Measurements from ENCODE around the gene RAI2. TPM values are rescaled to one million over a fixed set of nuclear protein-coding genes. Genes with fewer than 3 reads are reported as not detected.

The RAI2 gene
- total RNA-seq, 1 donor from 2014 or later = 0.27 TPM

DNA sequence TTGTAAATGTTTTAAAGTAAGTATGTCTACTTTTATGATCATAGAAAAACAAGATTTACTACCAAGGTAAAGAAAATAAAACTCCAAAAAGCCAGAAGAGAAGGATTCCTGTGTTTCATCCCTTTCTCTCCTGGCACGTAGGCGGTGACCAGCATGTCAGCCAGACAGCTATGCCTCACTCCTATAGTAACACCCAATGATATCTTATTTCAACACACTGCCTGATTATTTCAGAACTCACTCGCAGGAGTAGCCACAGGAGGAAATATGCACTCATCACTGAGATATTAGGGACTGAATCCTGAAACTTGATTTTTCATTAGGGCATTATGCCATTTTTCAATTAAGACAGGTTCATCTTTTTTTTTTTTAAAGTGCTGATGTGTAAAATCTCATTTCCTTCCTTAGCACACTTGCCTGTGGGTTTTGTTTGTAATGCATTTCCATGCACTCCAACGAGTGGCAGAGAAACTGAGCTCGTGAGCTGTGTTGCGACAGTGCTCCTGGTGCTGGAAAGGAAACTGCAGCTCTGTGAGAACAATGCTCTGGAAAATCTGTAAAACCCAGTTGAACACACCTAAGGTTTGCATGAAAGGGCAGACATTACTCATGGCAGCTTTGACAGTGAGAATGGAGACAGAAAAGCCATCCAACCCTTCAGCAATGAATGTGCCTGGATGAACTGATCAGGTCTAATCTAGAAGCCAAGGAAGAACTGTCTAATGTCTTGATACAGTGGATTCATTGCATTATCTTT lies 18.2 kb downstream of the RAI2 start:
- H3K4me3 Mint-ChIP-seq (ENCODE audit: unreplicated experiment) = no peak overlapping the region
- no peak overlapping the region for H3K27ac Mint-ChIP-seq (ENCODE audit: unreplicated experiment)
- H3K4me1 Mint-ChIP-seq (ENCODE audit: unreplicated experiment) = no peaks in the 10 kb centered on the region
- TF ChIP-seq, protein P1, sequence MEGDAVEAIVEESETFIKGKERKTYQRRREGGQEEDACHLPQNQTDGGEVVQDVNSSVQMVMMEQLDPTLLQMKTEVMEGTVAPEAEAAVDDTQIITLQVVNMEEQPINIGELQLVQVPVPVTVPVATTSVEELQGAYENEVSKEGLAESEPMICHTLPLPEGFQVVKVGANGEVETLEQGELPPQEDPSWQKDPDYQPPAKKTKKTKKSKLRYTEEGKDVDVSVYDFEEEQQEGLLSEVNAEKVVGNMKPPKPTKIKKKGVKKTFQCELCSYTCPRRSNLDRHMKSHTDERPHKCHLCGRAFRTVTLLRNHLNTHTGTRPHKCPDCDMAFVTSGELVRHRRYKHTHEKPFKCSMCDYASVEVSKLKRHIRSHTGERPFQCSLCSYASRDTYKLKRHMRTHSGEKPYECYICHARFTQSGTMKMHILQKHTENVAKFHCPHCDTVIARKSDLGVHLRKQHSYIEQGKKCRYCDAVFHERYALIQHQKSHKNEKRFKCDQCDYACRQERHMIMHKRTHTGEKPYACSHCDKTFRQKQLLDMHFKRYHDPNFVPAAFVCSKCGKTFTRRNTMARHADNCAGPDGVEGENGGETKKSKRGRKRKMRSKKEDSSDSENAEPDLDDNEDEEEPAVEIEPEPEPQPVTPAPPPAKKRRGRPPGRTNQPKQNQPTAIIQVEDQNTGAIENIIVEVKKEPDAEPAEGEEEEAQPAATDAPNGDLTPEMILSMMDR (IDR thresholded peaks at IDR 0.05) = no peak
- no peaks in the 10 kb centered on the region for H3K9me3 Mint-ChIP-seq (ENCODE audit: unreplicated experiment)
- DNase-seq (ENCODE audit: extremely low spot score, unreplicated experiment) = no peak
- no peaks in the 10 kb centered on the region for H3K27me3 Mint-ChIP-seq (ENCODE audit: unreplicated experiment)
- no peaks in the 10 kb centered on the region for H3K36me3 Mint-ChIP-seq (ENCODE audit: unreplicated experiment)

GRCh38 chrX:17839269-17839668 lies 21.8 kb downstream of the RAI2 start:
- DNase-seq (ENCODE audit: extremely low spot score, unreplicated experiment) = no peak
- no peak overlapping the region for H3K27ac Mint-ChIP-seq (ENCODE audit: unreplicated experiment)
- TF ChIP-seq, protein P1 (IDR thresholded peaks at IDR 0.05) = no peak
- no peak overlapping the region for H3K4me3 Mint-ChIP-seq (ENCODE audit: unreplicated experiment)
- H3K9me3 Mint-ChIP-seq (ENCODE audit: unreplicated experiment) = no peaks in the 10 kb centered on the region
- no peaks in the 10 kb centered on the region for H3K36me3 Mint-ChIP-seq (ENCODE audit: unreplicated experiment)
- H3K4me1 Mint-ChIP-seq (ENCODE audit: unreplicated experiment) = no peaks in the 10 kb centered on the region
- H3K27me3 Mint-ChIP-seq (ENCODE audit: unreplicated experiment) = peaks cover 2% of the 10 kb centered on the region

GRCh38 chrX:17836830-17837229 lies 24.3 kb downstream of the RAI2 start:
- TF ChIP-seq, protein P1 (IDR thresholded peaks at IDR 0.05) = no peak
- Mint-ChIP-seq H3K27me3 (ENCODE audit: unreplicated experiment) (peaks cover 5% of the 10 kb centered on the region), H3K4me3 (ENCODE audit: unreplicated experiment) (no peak overlapping the region), H3K36me3 (ENCODE audit: unreplicated experiment) (no peaks in the 10 kb centered on the region), H3K4me1 (ENCODE audit: unreplicated experiment) (no peaks in the 10 kb centered on the region), H3K9me3 (ENCODE audit: unreplicated experiment) (no peaks in the 10 kb centered on the region), H3K27ac (ENCODE audit: unreplicated experiment) (no peak overlapping the region)
- DNase-seq (ENCODE audit: extremely low spot score, unreplicated experiment) = no peak

GRCh38 chrX:17833954-17834353 lies 27.1 kb downstream of the RAI2 start:
- no peak overlapping the region for H3K4me3 Mint-ChIP-seq (ENCODE audit: unreplicated experiment)
- H3K27me3 Mint-ChIP-seq (ENCODE audit: unreplicated experiment) = peaks cover 13% of the 10 kb centered on the region
- DNase-seq (ENCODE audit: extremely low spot score, unreplicated experiment) = no peak
- H3K4me1 Mint-ChIP-seq (ENCODE audit: unreplicated experiment) = no peaks in the 10 kb centered on the region
- H3K9me3 Mint-ChIP-seq (ENCODE audit: unreplicated experiment) = no peaks in the 10 kb centered on the region
- TF ChIP-seq, protein P1 (IDR thresholded peaks at IDR 0.05) = no peak
- no peaks in the 10 kb centered on the region for H3K36me3 Mint-ChIP-seq (ENCODE audit: unreplicated experiment)
- H3K27ac Mint-ChIP-seq (ENCODE audit: unreplicated experiment) = no peak overlapping the region

DNA sequence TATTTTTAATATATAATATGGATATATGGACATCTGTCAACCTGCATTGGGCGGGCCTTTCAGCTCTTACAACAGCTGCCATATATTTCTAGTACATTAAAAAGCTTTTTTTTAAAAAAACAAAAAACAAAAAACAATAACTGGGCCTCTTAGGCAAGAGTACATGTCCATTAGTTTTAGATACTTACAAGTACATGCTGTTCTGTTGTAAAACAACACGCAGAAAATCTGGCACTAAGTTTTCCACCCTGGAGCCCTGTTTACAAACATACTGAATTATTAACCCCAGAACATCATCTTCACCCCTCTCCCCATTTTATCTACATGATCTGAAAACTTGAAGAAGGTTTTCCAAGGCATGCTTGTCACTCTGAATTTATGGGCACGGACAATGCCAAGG lies 29.8 kb downstream of the RAI2 start:
- Mint-ChIP-seq H3K27ac (ENCODE audit: unreplicated experiment) (no peak overlapping the region), H3K4me1 (ENCODE audit: unreplicated experiment) (no peaks in the 10 kb centered on the region)

More for the DNA sequence above, 29.8 kb downstream of the RAI2 start:
- Mint-ChIP-seq H3K36me3 (ENCODE audit: unreplicated experiment) (no peaks in the 10 kb centered on the region), H3K4me3 (ENCODE audit: unreplicated experiment) (no peak overlapping the region), H3K27me3 (ENCODE audit: unreplicated experiment) (peaks cover 11% of the 10 kb centered on the region), H3K9me3 (ENCODE audit: unreplicated experiment) (peaks cover 6% of the 10 kb centered on the region)
- no peak for DNase-seq (ENCODE audit: extremely low spot score, unreplicated experiment)
- TF ChIP-seq, protein P1 (IDR thresholded peaks at IDR 0.05) = no peak
